HepG2 (cell line): ENCODE results near the gene IPCEF1.

ENCODE experiments used
- CTCF ChIP-seq: sonication (generic); formaldehyde crosslinking; IDR thresholded peaks from 2 replicates; pipeline ENCODE4 v1.5.0; 2020; ENCODE audit warnings: mild to moderate bottlenecking, missing genetic modification reagents, moderate library complexity
- ZBTB40 ChIP-seq, 2 experiments: fragments of 450-650 bp in 1 of 2; sonication (generic) in 1 of 2; formaldehyde crosslinking in 1 of 2; IDR thresholded peaks; 2 replicates each; pipeline versions ENCODE4 v1.6.1 to v1.8.0; 2016 to 2022; ENCODE audit warnings: antibody characterized with exemption in 1 of 2, mild to moderate bottlenecking in 1 of 2, missing genetic modification reagents in 1 of 2

- TF ChIP-seq CTCF (no peak), ZBTB40 (IDR thresholded peaks at IDR 0.05) (no peak), ZBTB40 (CRISPR knock-in tag; IDR thresholded peaks at IDR 0.05) (no peak)
Measured at GRCh38 chr6:154266560-154267099, 90.0 kb downstream of the IPCEF1 start.
